ENCODE results near the gene AKR1D1.

- TF ChIP-seq EZH2phosphoT487 (IDR thresholded peaks at IDR 0.05; ENCODE audit: borderline replicate concordance, low read length), result no peak
- TF ChIP-seq CTCF (IDR thresholded peaks at IDR 0.05; ENCODE audit: low read depth, low read length, poor library complexity, severe bottlenecking), result no peak
Observed at GRCh38 chr7:138077809-138078208, 1.6 kb downstream of the AKR1D1 start.
